Right ventricle myocardium superior (tissue), 1 donor: Measurements from ENCODE around the gene TBL1X. TPM values are rescaled to one million over a fixed set of nuclear protein-coding genes. Genes with fewer than 3 reads are reported as not detected.

Source experiments
- ATAC-seq: fragments of 200-7000 bp; cut with Tn5 transposase; one replicate; pipeline ENCODE4 v1.9.1; 2020; ENCODE audit warnings: mild to moderate bottlenecking; ENCODE audit not compliant: poor library complexity
- DNase-seq: peaks from one replicate; pipeline ENCODE4 v3.0.0-alpha.2; 2020
- intact Hi-C: fragments of 100-400 bp; cut with DNase I; formaldehyde crosslinking; loops from one replicate; pipeline ENCODE4 v1.11.2; 2022
- total RNA-seq: library from RNA; stranded (reverse); fragmentation: NEBNext Ultra II Directional; extraction: Animal tissue kit (Norgen Biotek cat#: 25700); gene quantifications from one replicate; pipeline ENCODE4 v1.2.1, GENCODE V29; 2021
- donor health status: DM: no; HTN: yes; CAD: no; lungs with severe emphysema.

TBL1X gene
- total RNA-seq, 1 donor from 2014 or later = 10.1 TPM

DNA sequence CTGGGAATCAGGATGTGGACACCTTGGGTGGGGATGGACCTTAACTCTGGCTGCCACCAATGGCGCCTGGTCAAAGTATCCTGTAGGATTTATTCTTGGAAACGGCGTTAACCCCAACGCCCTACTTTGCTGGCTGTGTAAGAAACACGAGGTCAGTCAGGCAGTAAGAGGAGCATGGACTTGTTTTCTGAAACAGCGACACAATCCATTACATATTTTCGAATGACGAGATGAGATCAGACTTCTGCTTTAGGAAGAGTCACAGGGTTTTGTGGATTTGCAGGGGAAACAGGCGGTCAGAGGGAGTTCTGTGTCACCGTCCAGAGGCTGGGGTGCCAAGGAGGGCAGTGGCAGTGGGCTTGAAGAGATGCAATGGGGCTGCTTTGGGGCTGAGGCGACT is 92.2 kb downstream of the TBL1X start:
- intact Hi-C loops = no loop called here
- no peak for ATAC-seq
- DNase-seq = no peak

DNA sequence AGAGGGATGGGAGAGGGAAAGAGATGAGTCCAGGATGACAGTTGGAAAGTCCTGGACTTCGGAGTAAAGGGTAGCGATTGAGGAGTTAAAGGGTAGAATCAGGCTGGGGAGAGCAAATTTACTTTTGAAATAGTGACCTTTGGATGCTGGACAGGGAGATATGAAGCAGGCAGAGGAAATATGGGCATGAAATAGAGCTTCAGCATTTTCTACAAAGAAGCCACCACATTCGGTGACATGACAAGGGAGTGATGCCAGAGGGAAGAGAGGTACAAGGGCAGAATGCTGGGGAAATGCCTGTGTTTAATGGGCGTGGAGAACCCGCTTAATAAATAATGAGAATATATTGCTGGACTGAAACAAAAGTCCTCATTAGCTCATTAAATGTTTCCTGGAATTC is 92.7 kb downstream of the TBL1X start:
- intact Hi-C loops = no loop called here
- no peak for DNase-seq

DNA sequence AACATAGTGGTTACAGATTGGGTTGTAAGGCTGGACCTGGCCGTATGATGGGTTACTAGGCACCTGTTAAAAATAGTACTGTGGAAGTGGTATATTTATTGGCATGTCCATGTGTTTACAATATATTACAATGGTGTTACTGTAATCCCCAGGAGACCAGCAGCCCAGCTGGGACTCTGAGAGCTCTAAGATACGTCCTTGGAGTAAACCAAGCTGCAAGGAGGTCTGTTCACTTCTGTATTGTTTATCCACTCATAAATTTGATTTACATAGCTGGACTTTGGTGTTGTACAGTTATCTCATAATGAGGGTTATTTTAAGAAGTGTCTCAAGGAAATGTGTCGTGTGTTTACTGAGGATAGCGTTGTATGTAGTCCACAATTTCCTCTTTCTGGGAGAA is 93.8 kb downstream of the TBL1X start:
- ATAC-seq (no peak), DNase-seq (no peak)
- intact Hi-C loops = no loop called here

More for the DNA sequence above, 92.7 kb downstream of the TBL1X start:
- ATAC-seq = no peak

DNA sequence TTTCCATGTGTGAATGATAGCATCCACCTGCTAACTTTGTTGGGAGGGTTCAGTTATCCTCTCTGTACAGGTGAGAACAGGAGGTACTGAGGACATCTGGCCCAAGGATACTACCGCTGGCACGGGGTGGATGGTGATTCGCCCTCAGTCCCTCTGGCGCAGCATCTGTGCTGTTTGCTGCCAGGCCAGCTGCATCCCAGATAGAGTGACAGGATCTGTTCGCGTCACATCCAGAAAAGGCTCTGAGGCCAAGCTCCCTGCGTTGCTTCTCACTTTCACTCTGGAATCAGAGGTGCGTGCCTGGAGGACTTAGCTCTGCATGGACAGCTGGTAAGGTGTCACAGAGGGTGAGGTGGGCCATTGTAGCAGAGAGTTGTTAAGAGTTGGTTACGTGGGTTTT is 95.4 kb downstream of the TBL1X start:
- intact Hi-C loops = no loop called here
- ATAC-seq (no peak), DNase-seq (no peak)

DNA sequence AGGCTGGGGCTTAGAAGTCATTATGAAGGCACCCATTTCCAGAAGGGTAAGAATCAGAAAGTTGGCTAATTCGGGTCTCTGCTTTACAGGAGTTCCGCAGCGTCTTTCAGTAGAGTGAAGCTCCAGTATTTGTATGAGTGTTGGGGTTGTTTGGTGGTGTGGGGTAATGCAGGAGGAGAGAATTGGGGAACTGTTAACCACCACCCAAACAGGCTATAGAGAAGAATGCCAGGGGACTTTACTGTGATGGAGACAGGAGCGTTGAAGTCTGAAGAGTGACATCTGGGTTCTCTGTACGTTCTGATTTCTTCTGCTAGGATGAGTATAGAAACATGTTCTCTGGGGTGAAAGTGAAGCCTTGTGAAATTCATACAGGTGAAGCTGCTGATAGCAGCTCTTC is 96.3 kb downstream of the TBL1X start:
- ATAC-seq (no peak), DNase-seq (no peak)
- intact Hi-C loops = no loop called here

DNA sequence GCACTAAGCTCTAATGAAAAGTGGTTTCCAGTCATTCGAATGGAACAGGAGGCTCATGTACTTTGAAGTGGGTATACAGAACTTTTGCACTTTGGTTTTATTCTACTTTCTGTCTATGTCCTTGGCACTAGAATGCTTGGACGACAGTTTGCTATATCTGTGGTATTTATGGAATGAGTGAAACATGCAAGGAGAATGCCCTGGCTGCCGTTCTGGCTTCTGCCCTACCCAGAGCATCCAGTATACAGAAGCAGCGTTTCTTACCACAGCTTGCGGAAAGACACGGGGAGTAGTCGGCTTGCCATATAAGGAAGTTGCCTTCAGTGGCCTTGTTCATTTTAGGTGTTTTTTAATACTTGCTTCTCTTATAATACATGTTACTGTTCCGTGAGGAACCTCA is 98.0 kb downstream of the TBL1X start:
- peak; percentile 82 for ATAC-seq

DNA sequence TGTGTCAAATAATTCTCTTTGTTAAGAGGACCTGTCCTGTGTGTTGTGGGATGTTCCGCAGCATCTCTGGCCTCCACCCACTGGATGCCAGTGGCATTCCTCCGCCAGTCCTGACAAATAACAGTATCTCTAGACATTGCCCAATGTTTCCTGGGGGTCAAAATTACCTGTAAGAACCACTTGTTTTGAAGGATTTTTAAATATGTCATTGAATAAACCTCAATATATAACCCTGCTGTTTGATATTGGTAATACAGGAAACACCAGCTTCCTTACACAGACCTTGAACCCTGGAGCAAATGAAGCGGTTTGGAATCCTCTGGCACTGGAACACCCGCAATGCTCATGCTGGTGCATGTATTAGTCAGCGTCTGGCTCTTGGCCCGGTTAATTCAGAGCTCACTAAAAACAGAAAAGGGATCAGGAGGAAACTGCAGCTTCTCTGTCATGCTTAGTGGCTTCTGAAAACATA is 101.3 kb downstream of the TBL1X start:
- peak; percentile 70 for DNase-seq
- intact Hi-C loops = no loop called here
- ATAC-seq = peak; percentile 81

More for the DNA sequence above, 98.0 kb downstream of the TBL1X start:
- intact Hi-C loops = no loop called here
- DNase-seq = peak; percentile 45

DNA sequence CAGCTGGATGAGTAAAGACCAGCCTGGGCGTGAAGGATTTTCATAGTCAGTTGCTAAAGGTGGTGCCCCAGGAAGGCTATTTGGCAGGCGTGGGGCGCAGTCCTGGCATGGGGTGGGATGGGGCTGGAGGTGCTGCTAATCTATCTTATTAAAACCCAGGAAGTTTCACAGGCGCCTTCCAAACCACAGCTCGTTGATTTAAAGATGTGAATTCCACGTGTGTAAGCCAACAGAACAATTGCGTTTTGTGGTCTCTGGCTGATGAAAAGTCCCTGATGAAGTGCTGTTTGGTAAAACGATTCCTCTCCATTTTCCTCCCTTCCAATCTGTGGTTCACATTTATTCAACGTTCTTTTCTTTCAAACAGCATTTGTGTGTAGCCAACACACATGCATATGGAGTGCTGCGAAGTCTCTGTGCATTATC is 105.0 kb downstream of the TBL1X start:
- intact Hi-C loops = no loop called here
- DNase-seq = no peak
- ATAC-seq = no peak

DNA sequence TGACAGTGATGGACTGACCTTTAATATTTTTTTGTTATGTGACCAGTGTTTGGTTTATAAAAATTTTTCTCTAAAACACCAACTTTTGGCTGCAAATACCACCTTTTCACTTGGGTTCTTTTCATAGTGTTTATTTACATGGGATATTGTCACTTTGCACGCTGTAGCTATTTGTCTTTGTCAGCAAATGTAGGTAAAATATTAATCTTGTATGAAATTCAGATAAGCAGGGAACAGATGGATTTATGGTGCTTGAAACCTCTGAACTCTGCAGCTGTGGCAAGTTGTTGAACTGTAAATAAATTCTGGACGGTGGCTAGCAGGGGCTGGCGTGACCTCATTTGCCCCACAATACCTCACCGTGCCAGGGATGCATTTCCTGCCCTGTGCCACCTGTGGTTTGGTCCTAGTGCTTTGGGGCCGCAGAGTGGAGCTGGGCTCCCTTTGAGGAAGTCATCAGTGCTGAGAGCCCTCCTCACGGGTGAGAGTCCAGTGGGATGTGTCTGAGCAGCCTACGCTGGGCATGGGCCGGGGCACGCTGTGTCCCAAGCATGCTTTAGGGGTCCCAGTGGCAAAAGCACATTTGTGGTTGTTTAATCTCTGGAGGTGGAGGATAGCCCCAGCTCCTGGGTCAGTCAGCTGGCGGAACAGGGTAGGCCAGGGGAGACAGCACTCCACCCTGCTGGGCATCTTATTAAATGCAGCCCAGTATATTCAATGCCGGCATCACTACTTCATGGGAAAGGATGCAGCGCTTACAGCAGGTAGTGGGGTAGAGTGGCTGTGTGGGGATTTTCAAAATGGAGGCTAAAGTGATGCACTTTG is 108.6 kb downstream of the TBL1X start:
- no peak for DNase-seq
- intact Hi-C loops = no loop called here
- no peak for ATAC-seq

DNA sequence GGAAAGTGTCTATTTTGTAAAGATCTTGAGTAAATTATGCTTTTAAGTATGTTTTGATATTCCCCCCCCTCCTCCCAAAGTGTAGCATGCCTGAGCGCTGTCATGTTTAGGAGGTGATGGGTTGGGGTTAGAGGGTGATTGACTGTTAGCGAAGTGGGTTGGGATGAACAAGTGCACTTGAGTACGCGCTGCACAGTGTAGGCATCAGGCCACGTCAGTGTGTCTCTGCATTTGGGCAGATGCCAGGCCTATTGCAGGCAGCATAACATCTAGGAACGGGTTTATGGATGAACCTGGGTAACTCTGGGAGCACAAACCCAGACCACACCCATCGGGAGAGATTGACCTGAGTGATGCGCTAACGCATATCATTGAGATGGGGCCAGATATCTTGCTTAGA is 111.2 kb downstream of the TBL1X start:
- DNase-seq (no peak), ATAC-seq (peak; percentile 53)
- intact Hi-C loops = no loop called here

DNA sequence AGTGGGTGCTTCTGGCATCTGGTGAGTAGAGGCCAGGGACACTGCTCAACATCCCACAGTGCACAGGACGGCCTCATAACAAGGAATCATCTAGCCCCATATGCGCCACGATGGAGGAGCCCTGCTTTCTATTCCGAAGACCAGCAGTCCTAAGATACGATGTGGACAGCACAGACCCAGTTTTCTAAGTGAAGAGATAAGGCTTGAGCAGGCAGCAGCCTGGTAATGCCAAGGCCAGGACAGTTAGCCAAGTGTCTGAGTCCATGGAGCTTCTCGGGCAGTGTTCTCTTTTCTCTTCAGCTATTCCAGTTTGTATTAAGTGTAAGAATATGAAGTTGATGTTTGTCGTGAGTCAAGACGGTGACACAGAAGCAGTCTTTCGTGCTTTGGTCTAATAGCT is 112.7 kb downstream of the TBL1X start:
- intact Hi-C loops = no loop called here
- DNase-seq (no peak), ATAC-seq (peak; percentile 67)

DNA sequence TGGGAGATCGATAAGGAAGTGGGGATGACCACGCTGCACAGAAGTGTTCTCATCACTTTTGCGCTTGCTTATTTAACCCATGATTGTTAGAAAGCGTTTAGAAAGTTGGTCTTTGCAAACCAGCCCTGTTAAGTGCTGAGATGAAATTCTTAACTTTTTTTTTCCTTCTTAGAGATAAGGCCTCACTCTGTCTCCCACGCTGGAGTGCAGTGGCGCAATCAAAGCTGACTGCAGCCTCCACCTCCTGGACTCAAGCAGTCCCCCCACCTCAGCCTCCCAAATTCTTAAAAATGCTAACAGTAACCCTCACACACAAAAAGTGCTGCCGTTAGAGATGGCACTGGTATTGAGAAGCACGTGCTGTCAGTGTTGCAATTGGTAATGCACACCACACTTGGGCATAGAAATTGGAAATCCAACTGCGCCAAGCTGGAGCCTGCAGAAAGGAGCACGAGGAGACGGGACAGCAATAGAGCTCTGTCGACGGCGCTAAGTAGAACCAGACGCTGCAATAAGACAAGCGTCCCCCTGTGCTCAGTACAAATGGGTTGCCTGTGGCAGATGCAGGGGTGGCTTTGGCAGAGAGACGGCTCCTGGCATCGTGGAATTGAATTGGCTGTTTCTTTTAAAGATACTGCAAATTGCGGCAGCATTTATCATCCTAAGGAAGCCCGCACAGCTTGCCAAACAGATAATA is 113.4 kb downstream of the TBL1X start:
- intact Hi-C loops = no loop called here
- DNase-seq (no peak), ATAC-seq (no peak)

DNA sequence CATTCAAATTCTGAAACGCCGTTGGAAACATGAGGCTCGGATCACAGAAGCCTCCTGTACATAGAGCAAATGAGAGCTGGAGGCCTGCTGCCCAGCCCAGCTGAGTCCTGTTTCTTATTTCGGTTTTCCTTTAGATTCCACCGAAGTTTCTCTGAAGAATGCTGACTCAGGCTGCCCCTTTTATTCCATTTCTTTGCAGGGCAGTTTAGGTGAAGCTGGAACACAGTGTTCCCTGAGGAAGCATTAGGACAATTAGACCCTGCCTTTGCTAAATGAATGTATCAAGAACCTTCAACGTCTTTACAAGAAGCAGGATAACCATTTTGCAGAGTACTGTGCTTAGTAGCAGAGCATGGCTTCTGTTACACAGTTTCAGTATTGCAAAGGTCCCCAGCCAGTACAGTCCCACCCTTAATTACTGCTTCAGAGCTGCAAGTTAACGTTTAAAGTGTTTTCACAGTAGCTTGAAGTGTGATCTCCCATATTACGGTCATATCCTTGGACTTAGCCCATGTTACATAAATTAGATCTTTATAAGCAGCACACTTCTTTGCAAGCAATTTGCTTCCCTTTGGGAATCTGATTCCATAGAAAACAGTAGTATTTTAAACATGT is 117.0 kb downstream of the TBL1X start:
- DNase-seq (no peak), ATAC-seq (no peak)
- intact Hi-C loops = no loop called here

DNA sequence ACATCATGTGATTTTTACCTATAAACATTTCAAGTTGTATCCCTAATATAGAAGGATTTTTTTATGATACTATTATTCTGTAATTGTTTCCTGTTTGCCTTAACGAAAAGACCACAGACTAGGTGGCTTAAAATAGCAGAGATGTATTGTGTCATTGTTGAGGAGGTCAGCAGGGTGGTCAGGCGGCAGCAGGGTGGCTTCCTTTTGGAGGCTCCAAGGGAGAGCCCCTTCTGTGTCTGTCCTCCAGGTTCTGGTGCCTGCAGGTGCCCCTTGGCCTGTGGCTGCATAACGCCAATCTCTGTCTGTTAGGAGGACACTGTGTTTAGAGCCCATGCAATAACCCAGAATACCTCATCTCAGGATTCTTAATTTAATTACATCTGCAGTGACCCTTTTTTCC is 118.1 kb downstream of the TBL1X start:
- ATAC-seq = no peak
- intact Hi-C loops = no loop called here
- no peak for DNase-seq

DNA sequence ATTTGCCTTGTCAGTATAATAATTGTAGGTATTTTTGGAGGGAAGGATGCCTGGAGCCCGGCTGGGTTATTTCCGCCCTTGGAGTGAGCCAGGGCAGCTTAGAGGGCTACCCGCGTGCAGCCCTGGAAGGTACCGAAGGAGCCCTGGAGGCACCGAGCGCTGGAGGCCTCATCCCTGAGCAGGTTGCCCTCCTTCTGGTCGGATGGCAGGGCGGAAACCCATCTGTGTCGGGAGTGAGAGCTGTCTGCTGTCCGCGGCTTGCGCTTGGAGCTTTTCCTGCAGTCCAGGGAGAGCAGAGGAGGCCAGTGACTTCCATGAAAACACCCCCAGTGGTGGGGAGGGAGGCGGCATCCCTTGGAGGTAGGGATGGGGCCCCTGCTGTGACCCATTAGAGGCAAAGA is 122.1 kb downstream of the TBL1X start:
- intact Hi-C loops = no loop called here
- DNase-seq (no peak), ATAC-seq (peak; percentile 74)

DNA sequence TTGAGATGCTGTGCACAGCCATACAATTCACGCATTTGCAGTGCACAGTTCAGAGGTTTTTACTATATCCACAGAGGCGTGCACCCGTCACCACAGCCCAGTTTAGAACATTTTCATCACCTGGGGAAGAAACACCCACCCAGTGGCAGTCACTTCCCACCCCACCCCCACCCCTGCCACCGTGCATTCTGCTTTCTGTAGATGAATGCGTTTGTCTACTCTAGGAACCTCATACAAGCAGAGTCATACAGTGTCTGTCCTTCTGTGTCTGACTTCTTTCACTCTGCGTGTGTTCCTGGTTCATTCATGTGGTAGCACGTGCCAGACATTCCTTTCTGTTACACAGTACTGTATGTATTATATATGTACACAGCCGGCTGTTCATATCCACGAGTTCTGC is 122.8 kb downstream of the TBL1X start:
- no peak for DNase-seq
- ATAC-seq = no peak
- intact Hi-C loops = no loop called here

DNA sequence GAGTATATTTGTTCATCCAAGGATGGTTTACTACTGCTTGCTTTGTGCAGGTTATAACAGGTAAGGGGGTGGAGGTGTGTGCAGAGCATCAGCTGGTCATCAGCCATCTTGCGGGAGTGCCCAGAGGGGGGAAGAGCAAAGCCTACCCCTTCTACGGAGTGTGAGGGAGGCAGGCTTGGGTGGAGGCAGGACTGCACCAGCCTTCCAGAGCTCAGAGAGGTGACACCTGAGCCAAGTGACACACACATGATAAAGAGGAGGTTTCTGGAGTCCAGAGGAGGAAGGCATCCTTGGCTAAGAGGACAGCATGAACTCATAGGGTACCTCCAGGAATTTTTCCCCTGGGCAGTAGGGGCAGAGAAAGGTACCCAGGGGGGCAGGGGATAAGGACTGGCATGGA is 126.6 kb downstream of the TBL1X start:
- ATAC-seq (no peak), DNase-seq (no peak)
- intact Hi-C loops = no loop called here

DNA sequence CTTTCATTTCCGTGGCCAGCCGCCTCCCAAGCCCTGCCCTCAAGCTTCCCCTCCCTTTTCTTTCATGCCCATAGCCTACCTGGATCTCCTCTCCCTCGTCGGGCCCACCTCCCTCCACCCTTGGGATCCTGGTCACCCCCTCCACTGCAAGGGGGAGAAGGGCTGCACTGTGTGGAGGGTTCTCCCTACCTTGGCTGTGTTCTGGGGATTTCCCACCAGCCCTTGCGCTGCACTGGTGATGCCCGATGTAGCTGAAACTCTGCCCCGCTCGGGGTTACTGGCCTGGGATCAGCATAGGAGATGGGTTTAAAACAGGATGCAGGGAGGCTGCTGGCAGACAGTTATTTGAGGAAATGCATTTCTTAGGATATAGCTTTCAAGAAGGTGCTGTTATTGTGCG is 128.9 kb downstream of the TBL1X start:
- no peak for DNase-seq
- no peak for ATAC-seq
- intact Hi-C loops = no loop called here

DNA sequence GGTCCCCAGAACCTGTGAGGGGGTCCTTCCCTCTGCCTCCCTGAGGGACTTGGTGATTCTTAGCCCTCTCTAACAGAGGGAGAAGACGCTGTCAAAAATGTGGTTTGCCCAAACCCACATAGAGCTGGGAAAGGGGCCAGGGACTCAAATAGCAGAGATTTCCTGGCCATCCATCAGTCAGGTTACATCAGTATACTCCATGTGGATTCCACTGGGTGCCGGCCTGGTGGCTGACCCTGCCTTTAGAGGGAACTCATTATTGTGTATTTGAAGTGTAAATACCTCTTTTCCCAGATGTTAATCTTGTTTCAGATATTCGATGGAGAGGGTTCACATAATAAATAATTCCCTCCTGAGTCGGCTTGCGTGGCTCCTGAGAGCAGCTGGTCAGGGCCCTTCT is 130.3 kb downstream of the TBL1X start:
- intact Hi-C loops = no loop called here
- ATAC-seq = no peak
- DNase-seq = no peak

DNA sequence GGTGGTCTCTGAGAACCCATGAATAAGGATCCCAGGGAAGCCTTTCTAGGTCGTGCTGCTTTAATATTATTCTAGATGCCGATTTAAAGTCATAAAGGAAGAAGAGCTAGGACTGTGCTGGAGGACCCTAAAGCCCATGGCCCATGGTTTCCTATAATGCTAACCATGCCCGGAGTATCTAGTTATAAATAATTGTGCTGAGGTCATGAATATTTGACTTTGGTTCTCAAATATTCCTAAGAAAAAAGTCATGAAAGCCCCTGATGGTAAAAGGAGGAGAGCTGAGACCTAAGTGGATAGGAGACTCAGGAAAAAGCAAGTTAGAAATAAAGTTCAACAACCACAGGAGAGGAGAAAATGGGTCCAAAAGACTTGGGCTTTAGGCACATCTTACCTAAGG is 132.0 kb downstream of the TBL1X start:
- DNase-seq (no peak), ATAC-seq (no peak)
- intact Hi-C loops = no loop called here
